GM19035 (cell line): ENCODE data around the gene TP53I13.

ENCODE experiments used
- ATAC-seq: cut with Tn5 transposase; IDR thresholded peaks from one replicate; pipeline ENCODE4 v1.9.1; 2021; ENCODE audit not compliant: unreplicated experiment

TP53I13 gene

DNA sequence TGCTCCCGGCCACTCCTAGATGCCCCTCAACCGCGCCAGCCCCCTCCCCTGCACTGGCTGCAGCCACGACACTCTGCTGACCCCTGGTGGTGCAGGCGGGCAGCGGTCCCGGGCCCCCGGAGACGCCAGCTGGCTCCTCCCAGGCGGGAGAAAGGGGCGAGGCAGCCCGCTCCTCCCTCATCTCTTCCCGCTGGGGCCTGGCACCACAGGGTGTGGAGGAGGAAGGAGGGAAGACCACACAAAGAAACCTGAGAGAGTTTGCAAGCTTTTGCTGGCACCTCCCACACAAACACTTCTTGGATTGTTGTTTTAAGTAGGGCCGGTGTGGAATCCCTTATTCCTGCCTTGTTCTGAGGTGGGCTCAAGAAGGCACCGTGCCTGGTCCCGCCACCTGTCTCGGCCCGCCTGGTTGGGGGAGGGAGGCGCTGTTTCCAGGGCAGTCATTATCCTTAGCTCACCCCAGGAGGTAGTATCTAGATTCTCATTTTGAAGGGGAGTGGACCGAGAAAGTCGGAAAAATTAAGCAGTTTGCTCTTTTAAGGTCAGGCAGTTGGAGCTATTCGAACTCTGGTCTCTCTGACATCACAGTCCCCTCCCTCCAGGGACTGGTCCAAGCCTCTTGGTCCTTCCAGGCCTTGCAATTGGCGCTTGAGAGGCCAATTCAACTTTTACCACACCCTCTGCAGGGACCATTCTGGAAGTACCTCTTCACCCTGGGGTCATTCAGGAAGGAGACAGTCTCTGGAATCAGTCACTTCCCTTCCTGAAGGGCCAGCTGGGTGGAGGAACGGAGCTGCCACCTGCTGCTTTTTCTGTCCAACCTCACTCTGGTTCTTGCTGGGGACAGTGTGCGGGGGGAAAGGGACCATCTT, 23.5 kb downstream of the TP53I13 start:
- ATAC-seq: no peak

GRCh38 chr17:29592850-29593551, 24.5 kb downstream of the TP53I13 start, which contains the start of gene ANKRD13B:
TSS of gene ANKRD13B (plus strand) at chr17:29593132. CDS start at chr17:29593622, 490 bp downstream.
- ATAC-seq: no peak

- ATAC-seq: no peak
These were observed 25.4 kb downstream of the TP53I13 start for GRCh38 chr17:29593591-29594518.

- no peak for ATAC-seq
These were observed 26.1 kb downstream of the TP53I13 start for GRCh38 chr17:29594519-29595090.

DNA sequence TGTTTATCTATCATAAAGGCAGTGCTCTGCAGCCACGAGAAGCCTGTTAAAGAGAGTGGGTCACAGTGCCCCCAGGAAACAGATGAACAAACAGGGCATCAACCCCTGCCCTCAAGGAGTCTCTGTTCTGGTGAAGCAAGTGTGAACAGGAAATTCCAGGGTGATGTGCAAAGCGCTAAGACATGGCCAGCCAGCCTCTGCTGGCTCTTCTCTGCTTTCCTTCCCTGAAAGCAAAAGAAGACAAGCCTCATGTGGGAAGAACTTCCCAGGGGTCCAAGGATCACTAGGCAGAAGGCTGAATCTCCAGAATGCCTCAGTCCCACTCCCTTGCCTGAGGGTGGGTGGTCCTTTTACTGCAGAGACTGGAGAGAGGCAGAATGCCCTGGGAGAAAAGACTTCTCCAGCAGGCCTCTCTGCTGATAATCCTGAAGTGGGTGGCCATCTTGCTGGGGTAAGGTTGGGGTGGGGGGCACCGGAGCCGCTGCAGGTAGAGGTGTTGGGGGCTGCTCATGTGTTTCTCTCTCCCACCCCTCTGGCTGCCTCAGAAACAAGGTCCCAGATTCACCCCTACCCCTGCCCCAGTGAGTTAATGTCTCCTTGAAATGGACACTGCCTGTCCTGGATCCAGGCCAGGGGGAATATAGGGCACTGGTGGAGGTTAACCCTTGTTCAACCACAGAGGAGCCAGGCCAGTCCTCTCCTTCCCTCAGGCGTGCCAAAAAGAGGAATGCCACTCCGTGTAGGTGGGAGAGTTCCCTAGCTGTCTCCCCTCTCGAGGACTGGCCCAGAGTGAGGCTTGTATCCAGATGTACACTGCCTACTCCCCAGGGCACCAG, 26.8 kb downstream of the TP53I13 start:
- no peak for ATAC-seq

GRCh38 chr17:29595943-29596774, 27.7 kb downstream of the TP53I13 start:
- ATAC-seq: no peak

- ATAC-seq: no peak
These were observed 28.3 kb downstream of the TP53I13 start for GRCh38 chr17:29596811-29597210.

GRCh38 chr17:29597361-29598172, 29.1 kb downstream of the TP53I13 start:
- ATAC-seq: no peak

- ATAC-seq: no peak
These were observed 34.7 kb downstream of the TP53I13 start for GRCh38 chr17:29603109-29603674.

DNA sequence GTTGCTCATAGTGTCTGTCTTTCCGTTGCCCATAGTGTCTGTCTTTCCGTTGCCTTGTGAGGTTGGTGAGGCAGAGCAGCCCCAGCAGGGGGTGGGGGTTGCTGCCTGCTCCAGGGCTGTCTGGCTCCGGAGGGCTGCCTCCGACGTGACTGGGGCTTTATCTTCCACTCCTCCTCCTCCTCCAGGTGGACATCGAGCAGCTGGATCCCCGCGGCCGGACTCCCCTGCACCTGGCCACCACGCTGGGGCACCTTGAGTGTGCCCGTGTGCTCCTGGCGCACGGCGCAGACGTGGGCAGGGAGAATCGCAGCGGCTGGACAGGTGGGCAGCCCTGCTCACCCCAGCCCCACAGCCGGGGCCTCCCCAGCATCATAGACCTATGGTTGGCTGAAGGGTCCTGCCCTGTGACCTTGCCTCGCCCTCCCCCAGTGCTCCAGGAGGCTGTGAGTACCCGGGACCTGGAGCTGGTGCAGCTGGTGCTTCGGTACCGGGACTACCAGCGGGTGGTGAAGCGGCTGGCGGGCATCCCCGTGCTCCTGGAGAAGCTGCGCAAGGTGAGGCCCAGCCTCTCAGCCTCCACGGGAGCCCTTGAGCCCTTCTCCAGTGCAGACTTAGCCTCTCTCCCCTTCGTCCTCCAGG, 39.2 kb downstream of the TP53I13 start:
- ATAC-seq: no peak

DNA sequence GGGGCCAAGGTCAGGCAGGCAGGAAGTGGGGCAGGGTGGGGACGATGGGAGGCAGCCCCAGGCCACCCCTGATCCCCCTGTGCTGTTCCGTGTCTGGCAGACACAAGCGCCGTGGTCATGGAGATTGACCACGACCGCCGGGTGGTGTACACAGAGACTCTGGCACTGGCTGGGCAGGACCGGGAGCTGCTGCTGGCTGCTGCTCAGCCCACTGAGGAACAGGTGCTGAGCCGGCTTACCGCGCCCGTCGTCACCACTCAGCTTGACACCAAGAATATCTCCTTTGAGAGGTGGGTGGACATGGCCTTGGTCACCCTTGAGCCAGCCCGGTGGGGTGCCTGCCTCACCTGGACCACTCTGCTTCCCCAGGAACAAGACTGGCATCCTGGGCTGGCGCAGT, 40.5 kb downstream of the TP53I13 start:
- ATAC-seq: no peak

DNA sequence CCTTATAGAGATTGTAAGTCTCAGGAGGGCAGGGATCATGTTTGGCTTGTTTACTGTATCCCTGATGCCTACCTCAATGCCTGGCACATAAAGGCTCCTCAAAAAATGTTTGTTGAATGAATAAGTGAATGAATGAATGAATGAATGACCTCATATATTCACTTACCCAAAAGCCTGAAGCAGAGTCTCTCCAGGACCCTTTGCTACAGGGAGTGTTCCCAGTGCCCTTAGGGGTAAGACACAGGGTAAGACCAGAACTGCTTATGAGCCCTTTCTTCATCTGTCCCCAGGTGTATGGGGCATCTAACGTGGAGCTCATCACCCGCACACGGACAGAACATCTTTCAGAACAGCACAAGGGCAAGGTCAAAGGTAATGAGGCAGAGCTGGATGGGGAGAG, 41.9 kb downstream of the TP53I13 start:
- ATAC-seq: no peak

- no peak for ATAC-seq
These were observed 43.0 kb downstream of the TP53I13 start for GRCh38 chr17:29611351-29612093.

DNA sequence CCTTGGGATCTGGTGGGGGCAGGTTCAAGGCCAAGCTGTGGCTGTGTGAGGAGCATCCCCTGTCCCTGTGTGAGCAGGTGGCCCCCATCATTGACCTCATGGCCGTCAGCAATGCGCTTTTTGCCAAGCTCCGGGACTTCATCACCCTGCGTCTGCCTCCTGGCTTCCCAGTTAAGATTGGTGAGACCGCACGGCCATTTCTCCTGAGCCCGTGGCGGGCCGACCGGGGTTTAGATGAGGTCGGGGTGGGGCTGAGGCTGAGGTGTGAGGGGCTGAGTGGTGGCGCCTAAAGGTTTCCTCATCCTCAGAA, 43.5 kb downstream of the TP53I13 start:
- ATAC-seq: no peak

DNA sequence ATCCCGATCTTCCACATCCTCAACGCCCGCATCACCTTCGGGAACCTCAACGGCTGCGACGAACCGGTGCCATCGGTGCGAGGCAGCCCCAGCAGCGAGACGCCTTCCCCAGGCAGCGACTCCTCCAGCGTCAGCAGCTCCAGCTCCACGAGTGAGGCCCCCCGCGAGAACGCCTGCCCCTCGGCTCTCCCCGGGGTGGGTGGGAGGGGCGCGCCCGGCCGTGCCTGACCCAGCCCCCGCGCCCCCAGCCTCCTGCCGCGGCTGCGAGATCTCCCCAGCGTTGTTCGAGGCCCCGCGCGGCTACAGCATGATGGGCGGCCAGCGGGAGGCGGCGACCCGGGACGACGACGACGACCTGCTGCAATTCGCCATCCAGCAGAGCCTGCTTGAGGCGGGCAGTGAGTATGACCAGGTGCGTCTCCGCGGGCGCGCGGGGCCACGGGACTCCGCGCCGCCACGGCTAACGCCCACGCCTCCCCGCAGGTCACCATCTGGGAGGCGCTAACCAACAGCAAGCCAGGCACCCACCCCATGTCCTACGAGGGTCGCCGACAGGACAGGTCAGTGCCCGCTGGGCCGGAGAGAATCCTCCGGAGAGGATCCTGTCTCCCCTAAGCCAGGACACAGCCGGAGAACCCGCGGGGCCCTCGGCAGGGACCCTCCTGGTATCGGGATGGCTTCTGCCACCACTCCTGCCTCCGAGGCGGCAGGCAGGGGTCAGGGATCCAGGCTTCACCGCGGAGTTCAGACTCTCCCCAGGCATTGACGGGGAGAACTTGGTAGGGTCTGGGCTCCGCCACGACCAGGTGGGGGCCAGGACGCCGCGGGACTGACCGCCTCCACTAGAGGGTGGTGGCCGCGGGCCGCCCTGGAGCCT, 44.1 kb downstream of the TP53I13 start:
- no peak for ATAC-seq

DNA sequence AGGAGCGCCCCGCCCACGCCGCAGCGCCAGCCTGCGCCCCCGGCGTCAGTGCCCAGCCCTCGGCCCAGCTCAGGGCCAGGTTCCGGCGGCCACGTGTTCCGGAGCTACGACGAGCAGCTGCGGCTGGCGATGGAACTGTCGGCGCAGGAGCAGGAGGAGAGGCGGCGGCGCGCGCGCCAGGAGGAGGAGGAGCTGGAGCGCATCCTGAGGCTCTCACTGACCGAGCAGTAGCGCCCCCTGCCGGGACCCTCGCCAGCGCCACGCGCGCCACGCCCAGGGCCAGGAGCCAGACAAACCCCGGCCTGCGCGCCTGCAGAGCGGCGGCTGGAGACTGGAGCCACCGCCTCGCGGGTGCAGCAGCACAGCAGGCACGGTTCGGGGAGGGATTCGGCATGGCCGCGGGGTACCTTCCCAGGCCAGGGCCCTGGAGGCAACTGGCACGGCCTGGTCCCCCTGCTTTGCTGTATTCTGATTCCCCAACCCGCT, 44.9 kb downstream of the TP53I13 start:
- ATAC-seq: no peak
